IPS DF 4.7 (cell line): ENCODE data around the gene SYNGAP1.
"Not testable (repeated sequence)": the region's sequence is repeated elsewhere in the genome, so short reads cannot be mapped to it uniquely, and the experiment has no call there.

Experiments
- DNase-seq: peaks from one replicate; pipeline ENCODE4 v3.0.0-alpha.2; 2013; ENCODE audit warnings: low spot score; ENCODE audit errors: extremely low read depth

SYNGAP1 gene

GRCh38 chr6:33466075-33466735, 46.3 kb downstream of the SYNGAP1 start:
- DNase-seq, result no peak

GRCh38 chr6:33467091-33467490, 47.2 kb downstream of the SYNGAP1 start:
- no peak for DNase-seq

DNA sequence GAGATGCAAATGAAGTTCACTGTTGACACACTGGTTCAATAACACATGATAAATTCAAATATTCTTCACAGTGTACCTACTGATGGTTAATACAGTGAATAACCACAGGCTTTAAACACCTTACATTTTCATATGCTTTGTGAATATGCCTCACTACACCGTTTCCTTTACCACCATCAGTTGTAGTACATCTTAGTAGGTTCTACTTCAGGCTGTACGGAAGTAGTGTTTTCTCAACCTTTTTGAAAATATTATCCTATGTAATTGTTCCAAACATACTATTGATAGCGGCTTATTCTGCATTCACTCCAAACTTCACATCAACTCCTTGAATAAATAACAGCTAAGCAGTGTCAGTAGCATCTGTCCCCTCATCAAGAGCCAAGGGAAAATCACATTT, 49.8 kb downstream of the SYNGAP1 start:
- DNase-seq, result no peak

DNA sequence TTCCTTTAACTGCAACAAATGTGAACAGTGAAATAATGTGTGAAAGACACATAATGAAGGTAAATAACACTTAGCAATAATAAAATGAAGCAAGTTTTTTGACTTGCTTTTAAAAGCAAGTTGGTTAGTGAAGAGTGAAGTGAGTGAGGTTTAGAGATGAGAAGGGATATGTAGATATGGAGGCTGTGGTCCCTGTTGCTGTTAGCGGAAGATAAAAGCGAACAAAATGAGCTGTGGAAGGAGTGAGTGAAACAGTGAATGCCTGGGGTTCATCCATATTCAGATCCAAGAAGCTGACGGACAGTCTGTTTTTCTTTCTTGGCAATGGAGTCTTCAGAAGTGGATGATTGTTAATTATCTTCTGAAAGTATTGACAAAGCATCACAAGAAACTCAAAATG, 58.0 kb downstream of the SYNGAP1 start:
- DNase-seq, result no peak

DNA sequence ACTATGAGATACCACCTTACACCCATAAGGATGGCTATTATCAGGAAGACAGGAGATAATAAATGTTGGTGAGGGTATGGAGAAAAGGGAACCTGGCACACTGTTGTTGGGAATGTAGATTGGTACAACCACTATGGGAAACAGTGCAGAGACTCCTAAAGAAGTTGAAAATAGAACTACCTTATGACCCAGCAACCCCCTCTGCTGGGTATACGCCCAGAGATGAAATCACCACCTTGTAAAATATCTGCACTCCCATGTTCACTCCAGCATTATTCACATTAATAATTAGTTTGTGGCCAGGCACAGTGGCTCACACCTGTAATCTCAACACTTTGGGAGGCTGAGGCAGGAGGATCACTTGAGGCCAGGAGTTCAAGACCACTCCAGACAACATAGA, 61.3 kb downstream of the SYNGAP1 start:
- DNase-seq, result no peak

DNA sequence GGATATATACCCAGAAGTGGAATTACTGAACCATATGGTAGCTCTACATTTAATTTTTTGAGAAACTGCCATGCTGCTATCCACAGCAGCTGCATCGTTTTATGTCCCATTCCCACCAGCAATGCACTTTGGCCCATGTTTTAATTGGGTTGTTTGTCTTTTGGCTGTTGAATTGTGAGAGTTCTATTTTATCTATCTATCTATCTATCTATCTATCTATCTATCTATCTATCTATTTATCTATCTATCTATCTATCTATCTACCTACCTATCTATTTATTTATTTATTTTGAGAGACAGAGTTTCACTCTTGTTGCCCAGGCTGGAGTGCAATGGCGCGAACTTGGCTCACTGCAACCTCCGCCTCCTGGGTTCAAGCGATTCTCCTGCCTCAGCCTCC, 62.8 kb downstream of the SYNGAP1 start:
- not testable (repeated sequence) for DNase-seq

DNA sequence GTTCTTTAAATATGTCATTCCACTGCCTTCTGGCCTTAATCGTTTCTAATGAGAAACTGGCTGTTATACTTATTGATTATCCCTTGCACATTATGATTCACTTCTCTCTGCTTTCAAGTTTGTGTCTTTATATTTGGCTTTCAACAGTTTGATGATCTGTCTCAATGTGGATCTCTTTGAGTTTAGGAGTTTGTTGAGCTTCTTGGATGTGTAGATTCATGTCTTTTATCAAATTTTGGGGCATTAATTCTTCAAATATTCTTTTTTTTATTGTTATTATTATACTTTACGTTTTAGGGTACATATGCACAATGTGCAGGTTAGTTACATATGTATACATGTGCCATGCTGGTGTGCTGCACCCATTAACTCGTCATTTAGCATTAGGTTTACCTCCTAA, 63.8 kb downstream of the SYNGAP1 start:
- no peak for DNase-seq

DNA sequence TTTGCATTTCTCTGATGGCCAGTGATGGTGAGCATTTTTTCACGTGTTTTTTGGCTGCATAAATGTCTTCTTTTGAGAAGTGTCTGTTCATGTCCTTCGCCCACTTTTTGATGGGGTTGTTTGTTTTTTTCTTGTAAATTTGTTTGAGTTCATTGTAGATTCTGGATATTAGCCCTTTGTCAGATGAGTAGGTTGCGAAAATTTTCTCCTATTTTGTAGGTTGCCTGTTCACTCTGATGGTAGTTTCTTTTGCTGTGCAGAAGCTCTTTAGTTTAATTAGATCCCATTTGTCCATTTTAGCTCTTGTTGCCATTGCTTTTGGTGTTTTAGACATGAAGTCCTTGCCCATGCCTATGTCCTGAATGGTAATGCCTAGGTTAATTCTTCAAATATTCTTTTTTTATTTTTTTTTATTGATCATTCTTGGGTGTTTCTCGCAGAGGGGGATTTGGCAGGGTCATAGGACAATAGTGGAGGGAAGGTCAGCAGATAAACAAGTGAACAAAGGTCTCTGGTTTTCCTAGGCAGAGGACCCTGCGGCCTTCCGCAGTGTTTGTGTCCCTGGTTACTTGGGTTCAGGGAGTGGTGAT, 64.9 kb downstream of the SYNGAP1 start:
- not testable (repeated sequence) for DNase-seq

DNA sequence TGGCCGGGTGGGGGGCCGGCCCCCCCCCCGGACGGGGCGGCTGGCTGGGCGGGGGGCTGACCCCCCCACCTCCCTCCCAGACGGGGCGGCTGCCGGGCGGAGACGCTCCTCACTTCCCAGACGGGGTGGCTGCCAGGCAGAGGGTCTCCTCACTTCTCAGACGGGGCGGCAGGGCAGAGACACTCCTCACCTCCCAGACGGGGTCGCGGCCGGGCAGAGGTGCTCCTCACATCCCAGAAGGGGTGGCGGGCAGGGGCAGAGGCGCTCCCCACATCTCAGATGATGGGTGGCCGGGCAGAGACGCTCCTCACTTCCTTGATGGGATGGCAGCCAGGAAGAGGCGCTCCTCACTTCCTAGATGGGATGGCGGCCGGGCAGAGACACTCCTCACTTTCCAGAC, 65.8 kb downstream of the SYNGAP1 start:
- not testable (repeated sequence) for DNase-seq

- DNase-seq, result no peak
Measured at GRCh38 chr6:33488339-33488738, 68.5 kb downstream of the SYNGAP1 start.

DNA sequence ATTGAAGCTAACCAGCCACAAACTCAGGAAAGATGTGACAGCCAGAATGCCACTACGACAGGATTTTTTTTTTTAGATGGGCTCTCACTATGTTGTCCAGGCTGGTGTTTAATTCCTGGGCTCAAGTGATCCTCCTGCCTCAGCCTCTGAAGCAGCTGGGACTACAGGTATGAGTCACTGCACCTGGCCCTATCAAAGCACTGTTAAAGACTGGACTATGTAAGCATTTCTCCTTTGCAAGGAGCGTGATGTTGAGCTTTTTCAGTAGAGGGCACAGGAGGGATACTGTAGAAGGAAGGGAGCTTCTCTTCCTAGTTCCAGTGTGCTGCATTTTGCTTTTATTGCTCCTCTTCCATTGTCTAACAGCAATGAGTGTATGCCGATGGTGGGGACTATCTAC, 70.3 kb downstream of the SYNGAP1 start:
- no peak for DNase-seq

DNA sequence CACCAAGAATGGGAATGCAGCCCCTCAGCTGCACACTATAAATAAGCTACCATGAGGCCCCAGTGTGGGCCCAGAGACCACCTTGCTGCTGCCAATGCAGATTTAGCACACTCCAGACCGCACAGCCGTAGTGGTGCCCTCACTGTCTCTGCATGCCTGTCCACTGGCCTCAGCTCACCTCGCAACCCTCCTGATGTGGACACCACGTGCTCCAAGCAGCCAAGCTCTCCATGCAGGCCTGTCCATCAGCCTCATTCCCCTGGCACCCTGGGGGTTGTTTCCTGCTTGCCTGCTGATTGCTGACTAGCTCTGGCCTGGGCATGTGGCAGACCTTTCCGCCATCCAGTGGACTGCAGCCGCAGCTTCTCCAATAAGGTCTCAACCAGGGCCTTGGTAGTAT, 70.8 kb downstream of the SYNGAP1 start:
- DNase-seq, result no peak

DNA sequence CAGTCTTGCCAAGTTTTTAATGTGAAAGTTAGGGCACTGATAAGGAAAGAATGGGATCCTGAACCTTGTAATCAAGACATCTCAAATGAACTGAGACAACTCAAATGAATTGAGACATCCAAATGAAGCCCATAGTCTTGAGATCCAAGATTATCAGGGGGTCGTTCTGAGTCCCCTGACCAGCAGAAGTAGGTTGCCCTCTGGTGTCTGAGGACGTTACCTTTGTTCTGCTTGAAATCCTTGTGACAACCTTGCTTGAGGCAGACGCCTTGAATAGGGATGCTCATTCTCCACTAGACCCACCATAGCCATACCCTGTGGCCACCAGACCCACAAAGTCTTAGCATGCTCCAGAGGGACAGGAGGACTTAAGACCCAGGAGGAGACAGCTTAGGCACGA, 72.2 kb downstream of the SYNGAP1 start:
- DNase-seq, result no peak

- DNase-seq, result no peak
Measured at GRCh38 chr6:33497157-33497556, 77.3 kb downstream of the SYNGAP1 start.

DNA sequence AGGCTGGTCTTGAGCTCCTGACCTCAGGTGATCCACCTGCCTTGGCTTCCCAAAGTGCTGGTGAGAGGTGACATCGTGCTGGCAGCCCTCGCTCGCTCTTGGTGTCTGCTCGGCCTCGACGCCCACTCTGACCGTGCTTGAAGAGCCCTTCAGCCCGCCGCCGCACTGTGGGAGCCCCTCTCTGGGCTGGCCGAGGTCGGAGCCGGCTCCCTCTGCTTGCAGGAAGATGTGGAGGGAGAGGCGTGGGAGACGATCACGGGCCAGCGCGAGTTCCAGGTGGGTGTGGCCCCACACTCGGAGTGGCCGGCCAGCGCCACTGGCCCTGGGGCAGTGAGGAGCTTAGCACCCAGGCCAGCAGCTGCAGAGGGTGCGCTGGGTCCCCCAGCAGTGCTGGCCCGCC, 82.6 kb downstream of the SYNGAP1 start:
- no peak for DNase-seq

DNA sequence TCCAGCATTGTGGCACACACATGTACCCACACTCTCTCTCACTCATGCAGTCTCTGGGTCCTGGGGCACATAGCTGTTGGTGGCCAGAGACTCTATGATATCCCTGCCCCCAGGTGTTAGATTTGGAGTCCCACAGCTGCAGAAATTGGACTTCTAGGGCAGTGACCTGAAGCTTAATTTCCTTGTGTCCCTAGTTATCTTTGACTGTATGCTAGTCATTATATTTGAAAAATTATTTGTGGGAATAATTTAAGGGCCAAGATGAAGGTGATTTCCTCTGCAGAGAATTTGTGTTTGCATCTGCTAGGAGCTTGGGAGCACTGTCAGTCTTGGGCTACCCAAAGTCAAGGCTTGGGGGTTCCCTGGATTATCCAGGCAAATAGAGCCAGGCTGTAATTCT, 84.6 kb downstream of the SYNGAP1 start:
- DNase-seq, result no peak
